Measurements from ENCODE around the gene MED29. TPM values are rescaled to one million over a fixed set of nuclear protein-coding genes. Genes with fewer than 3 reads are reported as not detected.

The MED29 gene
- total RNA-seq, 2 experiments from 2014 or later: 32.3 to 34.5 TPM

GRCh38 chr19:39417463-39418181 is 26.4 kb downstream of the MED29 start:
- H3K27ac Mint-ChIP-seq: no peak overlapping the region
- H3K36me3 Mint-ChIP-seq (ENCODE audit: low read depth): peaks cover 32% of the 10 kb centered on the region
- POLR2A ChIA-PET: interaction anchor here (1.1 to 5.7 kb wide), 5 partner anchors 8 to 18 kb away, joined by 3 to 30 read pairs (median 6); partner anchors contain the start of gene RPS16
- DNase-seq: no peak
- H3K4me1 Mint-ChIP-seq: peaks cover 18% of the 10 kb centered on the region
- H3K27me3 Mint-ChIP-seq: no peaks in the 10 kb centered on the region
- CTCF ChIA-PET: no interaction called here
- no peaks in the 10 kb centered on the region for H3K9me3 Mint-ChIP-seq
- H3K4me3 Mint-ChIP-seq: no peak overlapping the region

DNA sequence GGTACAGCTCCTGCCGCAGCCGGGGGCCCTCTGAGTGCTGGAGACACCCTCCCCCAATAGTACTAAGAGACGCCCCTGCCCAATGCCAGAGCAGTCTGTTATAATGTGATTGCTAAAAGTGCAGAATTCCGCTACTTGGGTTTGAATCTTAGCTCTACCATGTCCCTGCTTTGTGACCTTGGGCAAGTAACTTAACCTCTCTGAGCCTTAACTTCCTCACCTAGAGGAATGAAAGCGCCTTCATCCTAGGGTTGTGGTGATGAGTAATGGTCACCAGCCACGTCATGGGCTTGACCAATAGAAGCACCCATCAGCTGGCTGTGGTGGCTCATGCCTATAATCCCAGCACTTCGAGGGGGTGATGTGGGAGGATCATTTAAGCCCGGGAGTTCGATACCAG is 27.8 kb downstream of the MED29 start:
- H3K4me3 Mint-ChIP-seq: no peak overlapping the region
- H3K9me3 Mint-ChIP-seq: no peaks in the 10 kb centered on the region
- POLR2A ChIA-PET: interaction anchor here (1.6 to 5.7 kb wide), 3 partner anchors 9 to 17 kb away, joined by 4 to 30 read pairs (median 7); partner anchors contain the start of gene RPS16
- no peaks in the 10 kb centered on the region for H3K27me3 Mint-ChIP-seq
- H3K27ac Mint-ChIP-seq: no peak overlapping the region
- H3K4me1 Mint-ChIP-seq: peaks cover 13% of the 10 kb centered on the region
- H3K36me3 Mint-ChIP-seq (ENCODE audit: low read depth): peaks cover 36% of the 10 kb centered on the region
- CTCF ChIA-PET: no interaction called here
- no peak for DNase-seq

- no peaks in the 10 kb centered on the region for H3K9me3 Mint-ChIP-seq
- no peak for DNase-seq
- ChIA-PET CTCF (interaction anchor here (1.4 kb wide), 1 partner anchor 14 kb away, joined by 3 read pairs; no protein-coding TSS in a partner anchor), POLR2A (interaction anchor here (1.6 to 5.7 kb wide), 2 partner anchors 15 to 24 kb away, joined by 3 to 30 read pairs; partner anchors contain the start of gene RPS16)
- peaks cover 39% of the 10 kb centered on the region for H3K36me3 Mint-ChIP-seq (ENCODE audit: low read depth)
- no peaks in the 10 kb centered on the region for H3K4me1 Mint-ChIP-seq
- no peak overlapping the region for H3K27ac Mint-ChIP-seq
- H3K4me3 Mint-ChIP-seq: no peak overlapping the region
- no peaks in the 10 kb centered on the region for H3K27me3 Mint-ChIP-seq
Measured at GRCh38 chr19:39420769-39421168, 29.6 kb downstream of the MED29 start.

GRCh38 chr19:39422020-39422419 is 30.8 kb downstream of the MED29 start:
- Mint-ChIP-seq H3K27me3 (no peaks in the 10 kb centered on the region), H3K27ac (no peak overlapping the region), H3K36me3 (ENCODE audit: low read depth) (peaks cover 44% of the 10 kb centered on the region), H3K4me1 (no peaks in the 10 kb centered on the region), H3K4me3 (no peak overlapping the region), H3K9me3 (no peaks in the 10 kb centered on the region)
- DNase-seq: no peak
- CTCF ChIA-PET: interaction anchor here (0.6 kb wide), 1 partner anchor 32 kb away, joined by 4 read pairs; no protein-coding TSS in a partner anchor
- POLR2A ChIA-PET: interaction anchor here (1.2 to 5.7 kb wide), 2 partner anchors 14 to 20 kb away, joined by 3 to 30 read pairs; partner anchors contain the start of gene RPS16

- no peaks in the 10 kb centered on the region for H3K9me3 Mint-ChIP-seq
- H3K27me3 Mint-ChIP-seq: no peaks in the 10 kb centered on the region
- H3K4me3 Mint-ChIP-seq: no peak overlapping the region
- POLR2A ChIA-PET: interaction anchor here (1.3 kb wide), 1 partner anchor 26 kb away, joined by 3 read pairs; no protein-coding TSS in a partner anchor
- no peaks in the 10 kb centered on the region for H3K4me1 Mint-ChIP-seq
- no peak overlapping the region for H3K27ac Mint-ChIP-seq
- DNase-seq: no peak
- peaks cover 38% of the 10 kb centered on the region for H3K36me3 Mint-ChIP-seq (ENCODE audit: low read depth)
- CTCF ChIA-PET: no interaction called here
Measured at GRCh38 chr19:39423258-39424086, 32.3 kb downstream of the MED29 start.

- no peak overlapping the region for H3K4me3 Mint-ChIP-seq
- H3K4me1 Mint-ChIP-seq: peaks cover 3% of the 10 kb centered on the region
- H3K27ac Mint-ChIP-seq: no peak overlapping the region
- H3K36me3 Mint-ChIP-seq (ENCODE audit: low read depth): peaks cover 31% of the 10 kb centered on the region
- H3K27me3 Mint-ChIP-seq: no peaks in the 10 kb centered on the region
- no peaks in the 10 kb centered on the region for H3K9me3 Mint-ChIP-seq
- no peak for DNase-seq
- CTCF ChIA-PET: no interaction called here
- POLR2A ChIA-PET: interaction anchor here (1.3 to 1.5 kb wide), 4 partner anchors 8 to 28 kb away, joined by 3 to 10 read pairs (median 5); partner anchors contain the start of genes PLEKHG2 and RPS16
Measured at GRCh38 chr19:39424934-39425333, 33.8 kb downstream of the MED29 start.

GRCh38 chr19:39425744-39426143 is 34.6 kb downstream of the MED29 start:
- H3K27ac Mint-ChIP-seq: peak overlapping the region; percentile 12
- peaks cover 32% of the 10 kb centered on the region for H3K36me3 Mint-ChIP-seq (ENCODE audit: low read depth)

GRCh38 chr19:39426170-39426569 is 35.0 kb downstream of the MED29 start:
- Mint-ChIP-seq H3K4me1 (peaks cover 14% of the 10 kb centered on the region), H3K4me3 (no peak overlapping the region), H3K27ac (peak overlapping the region; percentile 4), H3K9me3 (no peaks in the 10 kb centered on the region), H3K36me3 (ENCODE audit: low read depth) (peaks cover 35% of the 10 kb centered on the region), H3K27me3 (no peaks in the 10 kb centered on the region)
- CTCF ChIA-PET: interaction anchor here (0.7 to 1.3 kb wide), 3 partner anchors 14 to 84 kb away, joined by 3 to 4 read pairs (median 4); partner anchors contain the start of gene SAMD4B
- no peak for DNase-seq
- POLR2A ChIA-PET: interaction anchor here (1.1 to 2.7 kb wide), 6 partner anchors 7 to 35 kb away, joined by 3 to 18 read pairs (median 6); partner anchors contain the start of genes MED29, PAF1 and RPS16

More at GRCh38 chr19:39425744-39426143, 34.6 kb downstream of the MED29 start:
- Mint-ChIP-seq H3K27me3 (no peaks in the 10 kb centered on the region), H3K9me3 (no peaks in the 10 kb centered on the region), H3K4me1 (peaks cover 10% of the 10 kb centered on the region), H3K4me3 (no peak overlapping the region)
- ChIA-PET CTCF (interaction anchor here (1.3 kb wide), 1 partner anchor 15 kb away, joined by 4 read pairs; no protein-coding TSS in a partner anchor), POLR2A (interaction anchor here (1.3 to 2.6 kb wide), 4 partner anchors 9 to 28 kb away, joined by 3 to 18 read pairs (median 5); partner anchors contain the start of genes PLEKHG2 and RPS16)
- DNase-seq: no peak

DNA sequence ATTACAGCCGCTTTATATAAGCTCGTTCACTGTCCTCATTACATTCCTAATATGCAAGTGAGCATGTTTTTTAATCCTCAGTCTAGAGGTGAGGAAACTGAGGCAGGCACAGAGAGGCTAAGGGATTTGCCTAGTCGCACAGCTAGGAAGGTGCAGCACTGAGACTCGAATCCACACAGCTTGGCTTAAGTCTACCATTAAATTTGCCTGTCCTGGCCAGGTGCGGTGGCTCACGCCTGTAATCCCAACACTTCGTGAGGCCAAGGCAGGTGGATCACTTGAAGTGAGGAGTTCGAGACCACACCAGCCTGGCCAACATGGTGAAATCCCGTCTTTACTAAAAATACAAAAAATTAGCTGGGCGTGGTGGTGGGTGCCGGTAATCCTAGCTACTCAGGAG is 36.5 kb downstream of the MED29 start:
- peaks cover 35% of the 10 kb centered on the region for H3K36me3 Mint-ChIP-seq (ENCODE audit: low read depth)
- CTCF ChIA-PET: interaction anchor here (1.0 kb wide), 1 partner anchor 13 kb away, joined by 4 read pairs; no protein-coding TSS in a partner anchor
- no peaks in the 10 kb centered on the region for H3K27me3 Mint-ChIP-seq
- no peaks in the 10 kb centered on the region for H3K9me3 Mint-ChIP-seq
- H3K27ac Mint-ChIP-seq: no peak overlapping the region
- peaks cover 26% of the 10 kb centered on the region for H3K4me1 Mint-ChIP-seq
- POLR2A ChIA-PET: interaction anchor here (0.6 to 3.0 kb wide), 7 partner anchors 8 to 30 kb away, joined by 3 to 18 read pairs (median 7); partner anchors contain the start of genes RPS16 and SUPT5H
- H3K4me3 Mint-ChIP-seq: no peak overlapping the region
- DNase-seq: no peak

DNA sequence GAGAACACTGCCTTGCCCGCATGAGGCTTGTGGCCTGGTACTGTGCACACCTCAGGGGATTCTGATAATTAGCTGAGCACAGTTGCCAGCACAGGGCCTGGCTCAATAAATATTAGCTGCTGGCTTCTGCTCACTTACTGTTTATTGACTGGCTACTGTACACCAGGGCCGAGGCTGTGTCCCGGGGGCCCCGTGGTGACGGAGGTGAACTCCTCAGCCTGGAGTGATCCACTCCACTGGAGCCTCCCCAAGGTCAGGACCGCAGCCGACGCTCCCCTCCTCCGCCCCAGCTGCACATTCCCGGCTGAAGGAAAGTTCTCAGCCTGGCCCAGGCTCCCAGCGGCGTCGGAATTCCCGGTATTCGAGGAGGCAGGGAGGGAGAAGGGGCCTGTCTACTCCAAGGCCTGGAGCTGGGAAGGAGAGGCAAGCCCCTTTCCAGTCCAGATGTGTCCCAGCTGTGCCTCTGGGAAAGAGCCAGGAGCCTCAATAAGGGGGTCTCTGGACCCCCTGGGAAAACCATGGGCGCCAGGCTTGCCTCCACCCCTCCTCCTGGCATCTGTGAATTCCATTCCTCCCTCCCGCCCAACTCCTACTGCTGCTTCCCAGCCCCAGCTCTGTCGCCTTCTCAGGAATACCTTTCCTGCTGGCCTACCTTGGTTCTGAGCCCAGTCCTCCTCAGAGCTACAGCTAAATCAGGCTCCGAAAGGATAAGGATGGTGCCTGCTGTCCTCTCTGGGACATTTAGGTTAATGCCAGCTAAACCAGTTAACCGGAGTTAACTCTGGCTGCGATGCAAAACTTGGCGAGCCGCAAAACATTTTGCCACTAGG is 37.3 kb downstream of the MED29 start:
- ChIA-PET CTCF (no interaction called here), POLR2A (interaction anchor here (0.6 to 3.0 kb wide), 9 partner anchors 7 to 52 kb away, joined by 3 to 18 read pairs (median 4); partner anchors contain the start of genes MED29, PAF1, RPS16 and SUPT5H)
- H3K4me3 Mint-ChIP-seq: no peak overlapping the region
- peaks cover 34% of the 10 kb centered on the region for H3K4me1 Mint-ChIP-seq
- H3K9me3 Mint-ChIP-seq: no peaks in the 10 kb centered on the region
- DNase-seq: no peak
- no peak overlapping the region for H3K27ac Mint-ChIP-seq
- H3K27me3 Mint-ChIP-seq: no peaks in the 10 kb centered on the region
- peaks cover 39% of the 10 kb centered on the region for H3K36me3 Mint-ChIP-seq (ENCODE audit: low read depth)

DNA sequence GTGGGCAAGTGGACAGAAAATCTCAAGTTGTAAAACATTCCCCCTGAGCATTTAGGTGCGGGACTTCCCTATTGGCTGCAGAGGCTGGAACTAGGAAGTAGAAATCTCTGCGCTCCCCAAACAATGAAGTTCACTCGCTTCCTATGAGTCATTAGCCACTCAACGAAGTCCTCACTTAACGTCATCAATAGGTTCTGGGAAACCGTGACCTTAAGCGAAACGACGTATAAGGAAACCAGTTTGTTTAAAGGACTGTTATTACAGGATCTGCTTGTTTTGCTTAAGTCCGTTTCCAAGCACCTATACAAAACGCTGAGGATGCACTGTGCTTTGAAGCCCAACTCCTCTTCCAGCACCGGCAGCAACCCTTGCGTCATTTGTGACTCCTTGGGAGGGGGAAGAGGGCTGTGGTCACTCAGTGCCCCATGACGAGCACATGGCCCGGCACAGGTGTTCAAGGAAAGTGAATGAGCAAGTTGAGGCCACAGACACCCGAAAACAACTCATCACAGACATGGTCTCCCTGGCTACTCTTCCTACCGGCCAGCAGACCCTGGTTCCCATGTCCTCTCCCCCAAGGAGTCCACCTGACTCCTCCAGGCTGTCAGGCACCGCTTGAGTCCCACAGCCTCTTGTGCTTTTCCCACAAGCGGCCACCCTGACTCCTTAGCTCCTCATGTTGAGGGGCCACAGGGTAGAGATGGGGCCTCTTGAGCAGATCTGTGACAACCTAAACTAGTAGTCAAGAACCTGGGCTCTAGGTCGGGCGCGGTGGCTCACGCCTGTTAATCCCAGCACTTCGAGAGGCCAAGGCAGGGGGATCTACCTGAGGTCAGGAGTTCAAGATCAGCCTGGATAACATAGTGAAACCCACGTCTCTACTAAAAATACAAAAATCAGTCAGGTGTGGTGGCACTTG is 39.8 kb downstream of the MED29 start:
- CTCF ChIA-PET: no interaction called here
- peaks cover 55% of the 10 kb centered on the region for H3K4me1 Mint-ChIP-seq
- POLR2A ChIA-PET: interaction anchor here (1.2 to 6.8 kb wide), 3 partner anchors 14 to 90 kb away, joined by 3 to 157 read pairs (median 5); partner anchors contain the start of genes SUPT5H and ZFP36
- peak overlapping the region; percentile 61 for H3K4me3 Mint-ChIP-seq
- peak; percentile 86 for DNase-seq
- no peaks in the 10 kb centered on the region for H3K9me3 Mint-ChIP-seq
- peak overlapping the region; percentile 97 for H3K27ac Mint-ChIP-seq
- peaks cover 46% of the 10 kb centered on the region for H3K36me3 Mint-ChIP-seq (ENCODE audit: low read depth)
- H3K27me3 Mint-ChIP-seq: no peaks in the 10 kb centered on the region

All from activated CD4-positive, alpha-beta memory T cell treated with anti-CD3 and anti-CD28 coated beads, Interleukin-2, amount 10 ng/mL, durations not matched to agents 7 days and 5 days (primary cell).